Breast epithelium (tissue), 3 donors: ENCODE results near the gene HAUS8.

Experiments
- POLR2A ChIP-seq: fragments of 450-650 bp; IDR thresholded peaks from one replicate; pipeline ENCODE4 v1.6.1; 2016; ENCODE audit warnings: antibody characterized with exemption, mild to moderate bottlenecking, moderate library complexity
- POLR2AphosphoS5 ChIP-seq, 3 donors: sonication (generic); formaldehyde crosslinking; IDR thresholded peaks; one replicate each; pipeline ENCODE4 v1.6.1; 2017; ENCODE audit warnings: antibody characterized with exemption in 3 of 3
- TF ChIP-seq, protein P1 (sequence below), 3 donors: fragments of 450-650 bp; IDR thresholded peaks; one replicate each; pipeline ENCODE4 v1.5.1; 2016 to 2017; ENCODE audit warnings: antibody characterized with exemption in 3 of 3, mild to moderate bottlenecking in 3 of 3, moderate library complexity in 3 of 3

GRCh38 chr19:17060802-17061201 is 14.4 kb downstream of the HAUS8 start:
- TF ChIP-seq POLR2A: no peak
- TF ChIP-seq, protein P1, sequence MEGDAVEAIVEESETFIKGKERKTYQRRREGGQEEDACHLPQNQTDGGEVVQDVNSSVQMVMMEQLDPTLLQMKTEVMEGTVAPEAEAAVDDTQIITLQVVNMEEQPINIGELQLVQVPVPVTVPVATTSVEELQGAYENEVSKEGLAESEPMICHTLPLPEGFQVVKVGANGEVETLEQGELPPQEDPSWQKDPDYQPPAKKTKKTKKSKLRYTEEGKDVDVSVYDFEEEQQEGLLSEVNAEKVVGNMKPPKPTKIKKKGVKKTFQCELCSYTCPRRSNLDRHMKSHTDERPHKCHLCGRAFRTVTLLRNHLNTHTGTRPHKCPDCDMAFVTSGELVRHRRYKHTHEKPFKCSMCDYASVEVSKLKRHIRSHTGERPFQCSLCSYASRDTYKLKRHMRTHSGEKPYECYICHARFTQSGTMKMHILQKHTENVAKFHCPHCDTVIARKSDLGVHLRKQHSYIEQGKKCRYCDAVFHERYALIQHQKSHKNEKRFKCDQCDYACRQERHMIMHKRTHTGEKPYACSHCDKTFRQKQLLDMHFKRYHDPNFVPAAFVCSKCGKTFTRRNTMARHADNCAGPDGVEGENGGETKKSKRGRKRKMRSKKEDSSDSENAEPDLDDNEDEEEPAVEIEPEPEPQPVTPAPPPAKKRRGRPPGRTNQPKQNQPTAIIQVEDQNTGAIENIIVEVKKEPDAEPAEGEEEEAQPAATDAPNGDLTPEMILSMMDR (IDR thresholded peaks at IDR 0.05): no peak
- no peak for TF ChIP-seq POLR2AphosphoS5 (IDR thresholded peaks at IDR 0.05)
